AG04449 (cell line): Measurements from ENCODE around the gene LRRC4C.
"Not testable (repeated sequence)": the region's sequence is repeated elsewhere in the genome, so short reads cannot be mapped to it uniquely, and the experiment has no call there.

Source experiments
- CTCF ChIA-PET: fragments of 350-600 bp; formaldehyde crosslinking; extraction: SDS; loops from one replicate; lab custom pipeline; 2021; ENCODE audit warnings: antibody characterized with exemption; lab: Yijun Ruan, JAX
- POLR2A ChIA-PET: fragments of 400-600, 350-600 bp; formaldehyde crosslinking; extraction: SDS; loops from one replicate; lab custom pipeline; 2020; ENCODE audit warnings: antibody characterized with exemption, inconsistent platforms; lab: Yijun Ruan, JAX
- DNase-seq: peaks from one replicate; pipeline ENCODE4 v3.0.0-alpha.2; 2010; ENCODE audit warnings: low read depth, low spot score
- H3K4me3 ChIP-seq: 2 replicates; pipeline ENCODE4 v1.5.1; 2011; ENCODE audit warnings: low read depth, mild to moderate bottlenecking, control low read depth, low read length
- TF ChIP-seq, protein P1 (sequence below): IDR thresholded peaks from one replicate; pipeline ENCODE4 v1.5.1; 2011; ENCODE audit warnings: mild to moderate bottlenecking, moderate library complexity, low read length, control low read depth, inconsistent platforms; ENCODE audit not compliant: insufficient read depth; ENCODE audit errors: missing control alignments

Gene LRRC4C

DNA sequence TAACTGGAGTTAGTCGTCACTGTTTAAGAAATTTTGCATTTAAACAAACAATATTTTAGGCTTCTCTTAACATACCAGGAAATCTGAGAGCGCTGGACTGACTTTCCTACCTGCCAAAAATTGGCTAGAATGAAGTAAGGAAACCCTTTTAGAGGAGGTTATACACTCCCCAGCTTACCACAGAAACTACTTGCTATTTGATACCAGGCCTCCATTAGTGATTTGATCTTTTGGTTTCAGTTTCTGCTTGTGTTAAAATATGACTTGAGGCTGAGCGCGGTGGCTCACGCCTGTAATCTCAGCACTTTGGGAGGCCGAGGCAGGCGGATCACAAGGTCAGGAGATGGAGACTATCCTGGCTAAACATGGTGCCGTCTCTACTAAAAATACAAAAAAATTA lies 419.9 kb downstream of the LRRC4C start:
- TF ChIP-seq, protein P1, sequence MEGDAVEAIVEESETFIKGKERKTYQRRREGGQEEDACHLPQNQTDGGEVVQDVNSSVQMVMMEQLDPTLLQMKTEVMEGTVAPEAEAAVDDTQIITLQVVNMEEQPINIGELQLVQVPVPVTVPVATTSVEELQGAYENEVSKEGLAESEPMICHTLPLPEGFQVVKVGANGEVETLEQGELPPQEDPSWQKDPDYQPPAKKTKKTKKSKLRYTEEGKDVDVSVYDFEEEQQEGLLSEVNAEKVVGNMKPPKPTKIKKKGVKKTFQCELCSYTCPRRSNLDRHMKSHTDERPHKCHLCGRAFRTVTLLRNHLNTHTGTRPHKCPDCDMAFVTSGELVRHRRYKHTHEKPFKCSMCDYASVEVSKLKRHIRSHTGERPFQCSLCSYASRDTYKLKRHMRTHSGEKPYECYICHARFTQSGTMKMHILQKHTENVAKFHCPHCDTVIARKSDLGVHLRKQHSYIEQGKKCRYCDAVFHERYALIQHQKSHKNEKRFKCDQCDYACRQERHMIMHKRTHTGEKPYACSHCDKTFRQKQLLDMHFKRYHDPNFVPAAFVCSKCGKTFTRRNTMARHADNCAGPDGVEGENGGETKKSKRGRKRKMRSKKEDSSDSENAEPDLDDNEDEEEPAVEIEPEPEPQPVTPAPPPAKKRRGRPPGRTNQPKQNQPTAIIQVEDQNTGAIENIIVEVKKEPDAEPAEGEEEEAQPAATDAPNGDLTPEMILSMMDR: no peak
- DNase-seq: no peak
- CTCF ChIA-PET: no interaction called here
- H3K4me3 ChIP-seq: no peak overlapping the region
- POLR2A ChIA-PET: no interaction called here

DNA sequence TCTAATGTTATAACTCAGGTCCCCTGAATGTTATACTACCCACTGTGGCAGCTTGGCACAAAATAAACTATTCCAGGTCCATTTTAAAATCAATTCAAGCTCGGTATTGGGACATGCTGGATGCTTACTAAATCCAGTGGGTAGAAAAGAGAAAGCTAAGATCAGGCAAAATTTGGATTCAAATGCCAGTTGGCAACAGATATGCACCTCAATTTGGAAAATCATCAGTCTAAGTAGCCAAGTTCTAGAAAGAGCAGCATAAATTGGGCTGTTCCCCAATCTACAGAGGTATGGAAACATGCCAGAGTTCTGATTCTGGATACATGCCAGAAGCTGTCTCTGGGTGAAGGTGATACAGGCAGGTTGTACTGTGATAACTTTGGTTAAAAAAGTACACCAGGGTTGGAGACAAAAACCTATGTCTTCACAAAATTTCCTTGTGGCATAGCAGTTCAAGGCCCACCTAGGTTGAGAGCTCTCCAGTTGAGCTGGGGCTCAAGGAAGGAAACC lies 427.8 kb downstream of the LRRC4C start:
- ChIA-PET CTCF (no interaction called here), POLR2A (no interaction called here)
- TF ChIP-seq, protein P1: no peak
- DNase-seq: no peak
- H3K4me3 ChIP-seq: no peak overlapping the region

DNA sequence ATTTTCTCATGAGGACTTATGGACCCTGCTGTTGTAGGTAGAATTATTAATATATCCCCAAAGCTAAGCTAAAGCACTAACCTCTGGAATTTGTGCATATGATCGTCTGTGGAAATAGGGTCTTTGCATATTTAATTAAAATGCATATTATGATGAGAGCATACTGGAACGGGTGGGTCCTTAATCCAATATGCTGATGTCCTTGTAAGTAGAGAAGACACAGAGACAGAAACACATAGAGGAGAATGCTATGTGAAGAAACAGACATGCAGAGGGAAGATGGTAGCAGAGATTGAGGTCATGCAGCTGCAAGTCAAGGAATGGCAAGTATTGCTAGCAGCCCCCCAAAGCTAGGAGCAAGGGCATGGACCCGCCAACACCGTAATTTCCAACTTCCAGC lies 439.2 kb downstream of the LRRC4C start:
- POLR2A ChIA-PET: no interaction called here
- CTCF ChIA-PET: no interaction called here
- TF ChIP-seq, protein P1: no peak
- DNase-seq: no peak
- H3K4me3 ChIP-seq: no peak overlapping the region

DNA sequence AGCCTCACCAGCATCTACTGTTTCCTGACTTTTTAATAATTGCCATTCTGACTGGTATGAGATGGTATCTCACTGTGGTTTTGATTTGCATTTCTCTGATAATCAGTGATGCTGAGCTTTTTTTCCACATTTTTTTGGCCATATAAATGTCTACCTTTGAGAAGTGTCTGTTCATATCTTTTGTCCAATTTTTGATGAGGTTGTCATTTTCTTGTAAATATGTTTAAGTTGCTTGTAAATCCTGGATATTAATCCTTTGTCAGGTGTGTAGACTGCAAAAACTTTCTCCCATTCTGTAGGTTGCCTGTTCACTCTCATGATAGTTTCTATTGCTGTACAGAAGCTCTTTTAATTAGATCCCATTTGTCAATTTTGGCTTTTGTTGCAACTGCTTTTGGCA lies 439.8 kb downstream of the LRRC4C start:
- H3K4me3 ChIP-seq, CTCF ChIA-PET, POLR2A ChIA-PET, DNase-seq: not testable (repeated sequence)

DNA sequence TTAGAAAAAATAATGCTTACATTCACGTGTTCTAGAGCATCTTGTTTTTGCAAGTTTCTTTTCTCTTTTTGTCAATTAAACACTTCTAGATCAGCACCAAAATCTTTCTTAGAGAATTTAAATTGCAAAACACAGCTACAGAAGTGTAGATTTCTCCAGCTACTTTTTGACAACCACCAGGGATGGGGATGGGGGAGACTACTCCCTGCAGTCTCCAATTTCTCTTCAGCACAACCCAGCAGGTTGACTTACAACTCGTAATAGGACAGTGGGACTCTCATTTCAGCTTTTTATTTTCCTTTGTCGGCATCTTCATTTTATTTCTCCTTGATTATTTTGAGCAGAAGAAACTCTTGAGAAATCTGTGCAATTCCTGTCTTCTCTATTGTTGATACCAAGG lies 441.2 kb downstream of the LRRC4C start:
- no peak overlapping the region for H3K4me3 ChIP-seq
- ChIA-PET CTCF (no interaction called here), POLR2A (no interaction called here)
- DNase-seq: no peak
- TF ChIP-seq, protein P1: no peak

DNA sequence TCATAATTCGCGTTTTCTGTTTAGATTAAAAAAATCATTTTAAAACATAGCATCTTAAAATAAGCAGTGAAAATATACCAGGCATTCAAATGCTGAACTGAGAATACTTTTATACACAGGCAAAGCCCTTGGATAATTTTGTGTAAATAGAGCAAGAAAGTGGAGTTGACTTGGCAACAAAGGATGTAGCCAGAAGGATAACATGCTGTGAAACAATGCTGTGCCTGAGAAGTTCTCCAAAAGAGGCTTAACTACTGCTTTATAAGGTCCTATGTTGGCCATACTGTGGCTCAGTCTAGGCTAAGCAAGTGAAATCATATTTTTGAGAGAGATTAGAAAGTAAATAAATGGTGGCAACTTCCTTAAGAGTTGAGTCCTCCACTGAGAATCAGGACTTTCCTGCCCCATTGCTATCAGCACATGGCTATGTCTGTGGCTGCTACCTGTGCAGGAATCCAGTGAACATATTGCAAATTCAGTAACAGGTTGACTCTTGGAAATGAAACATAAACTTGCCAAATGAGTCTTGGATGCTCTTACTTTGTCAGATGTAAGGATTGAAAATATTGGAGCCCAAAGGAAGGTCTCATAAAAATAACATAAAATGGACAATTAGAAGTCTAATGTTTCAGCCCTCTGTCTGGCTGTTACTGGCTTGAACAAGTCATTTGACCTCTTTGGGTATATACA lies 448.9 kb downstream of the LRRC4C start:
- DNase-seq: no peak
- ChIA-PET POLR2A (no interaction called here), CTCF (no interaction called here)
- TF ChIP-seq, protein P1: no peak
- H3K4me3 ChIP-seq: no peak overlapping the region

DNA sequence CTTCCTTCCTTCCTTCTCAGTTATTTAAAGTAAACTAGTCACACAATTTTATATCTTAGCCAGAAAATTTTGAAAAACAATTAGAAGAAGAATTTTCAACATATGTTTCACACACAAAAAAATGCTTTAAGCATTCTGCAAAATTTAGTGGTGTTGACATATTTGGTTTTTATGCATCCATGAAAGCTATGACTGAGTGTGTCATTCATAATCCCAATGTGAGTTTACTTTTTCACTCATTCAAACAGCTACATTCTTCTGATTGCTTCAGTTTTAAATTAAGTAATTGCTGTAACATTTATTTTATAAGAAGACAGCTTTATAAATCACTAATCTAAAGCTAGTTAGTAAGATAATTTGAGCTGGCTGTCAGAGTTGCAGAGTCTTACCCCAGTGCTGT lies 453.5 kb downstream of the LRRC4C start:
- POLR2A ChIA-PET: no interaction called here

More for the DNA sequence above, 453.5 kb downstream of the LRRC4C start:
- CTCF ChIA-PET: no interaction called here
- H3K4me3 ChIP-seq: no peak overlapping the region
- DNase-seq: no peak
- TF ChIP-seq, protein P1: no peak
